HEK293T (cell line): ENCODE data around the gene CFAP299.

Experiments used
- ELF4 ChIP-seq: fragments of 450-650 bp; IDR thresholded peaks from 2 replicates; pipeline ENCODE4 v1.6.1; 2017; ENCODE audit warnings: antibody characterized with exemption
- L3MBTL2 ChIP-seq: fragments of 450-650 bp; conservative IDR thresholded peaks from 2 replicates; pipeline ENCODE4 v1.6.1; 2016; ENCODE audit warnings: mild to moderate bottlenecking

GRCh38 chr4:80419946-80420345 is 84.4 kb downstream of the CFAP299 start:
- TF ChIP-seq ELF4 (no peak), L3MBTL2 (no peak)
